IPS-18c (cell line): ENCODE measurements around the gene EGR2.

Source experiments
- H3K4me3 ChIP-seq: 2 replicates; pipeline ENCODE4 v1.7.0; 2013; ENCODE audit warnings: low read depth, mild to moderate bottlenecking, low read length, moderate library complexity; ENCODE audit not compliant: insufficient read depth
- H3K9me3 ChIP-seq: one replicate; pipeline ENCODE4 v1.6.1; 2013; ENCODE audit warnings: mild to moderate bottlenecking, low read length, moderate library complexity; ENCODE audit not compliant: control insufficient read depth, insufficient read depth

EGR2 gene

DNA sequence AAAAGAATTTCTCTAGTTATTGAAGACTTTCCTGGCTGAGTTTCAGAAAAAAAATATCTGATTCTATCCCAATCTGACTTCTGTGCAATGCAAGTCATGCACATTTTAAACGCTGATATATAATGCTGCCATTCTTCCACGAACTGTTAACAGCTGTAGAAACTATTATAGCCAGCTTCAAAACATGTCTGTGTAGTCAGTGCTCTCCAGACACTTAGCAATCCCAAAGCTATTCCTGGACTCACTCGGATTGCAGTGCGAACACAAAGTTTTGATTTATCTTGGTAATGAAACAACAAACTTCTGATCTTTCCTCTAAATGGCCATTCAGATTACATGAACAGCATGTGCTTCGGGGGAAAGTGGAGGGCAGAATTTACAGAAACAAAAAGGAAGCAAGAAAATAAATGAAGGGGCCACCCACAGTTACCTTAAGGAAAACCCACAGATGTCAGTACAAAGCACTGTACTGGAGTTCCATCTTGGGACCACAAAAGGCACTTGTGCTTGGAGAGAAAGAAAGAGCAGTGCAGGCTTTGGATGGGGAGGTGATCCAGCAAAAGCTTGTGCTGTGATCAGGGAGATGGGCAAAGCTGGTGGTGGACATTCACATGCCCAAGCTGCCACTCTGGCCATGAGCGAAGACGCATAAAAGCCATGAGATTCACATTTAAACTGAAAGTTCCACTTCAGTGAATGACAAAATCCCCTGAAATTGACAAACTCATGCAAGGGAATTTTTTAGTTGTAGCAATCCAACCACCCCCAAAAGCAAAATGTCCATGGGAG is 43.8 kb downstream of the EGR2 start:
- Histone ChIP-seq H3K9me3 (no peaks in the 10 kb centered on the region), H3K4me3 (no peak overlapping the region)

DNA sequence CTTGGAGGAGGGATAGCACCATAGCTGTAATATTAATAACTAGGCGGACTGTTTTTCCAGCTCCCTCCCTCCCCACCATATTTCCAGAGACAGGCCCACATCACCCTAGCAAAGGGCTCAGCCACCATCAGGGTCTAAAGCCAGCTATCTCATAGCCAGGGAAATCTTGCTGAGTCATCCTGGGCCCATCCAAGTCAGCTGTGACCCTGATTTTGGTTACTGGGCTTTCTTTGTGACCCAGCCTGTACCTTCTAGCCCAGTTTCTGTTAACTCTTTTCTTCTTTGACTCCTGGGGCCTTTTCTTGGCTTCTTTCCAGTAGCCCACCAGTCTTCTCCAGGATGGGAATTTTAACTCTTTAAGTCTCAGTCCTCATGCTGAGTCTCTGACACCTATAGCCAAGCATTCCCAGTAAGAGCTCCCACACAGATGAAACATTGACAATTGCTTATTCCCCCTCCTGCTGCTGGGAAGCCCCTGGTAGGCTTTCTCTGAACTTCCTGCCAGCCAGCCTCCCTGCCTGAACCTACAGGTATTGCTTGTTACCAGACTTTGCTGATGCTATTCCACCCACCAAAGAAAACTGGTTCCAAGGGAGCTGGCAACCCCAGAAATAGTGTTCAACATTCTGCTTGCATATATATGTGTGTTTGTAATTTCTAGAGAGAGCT is 46.5 kb downstream of the EGR2 start:
- H3K4me3 ChIP-seq, result no peak overlapping the region
- H3K9me3 ChIP-seq, result no peaks in the 10 kb centered on the region

DNA sequence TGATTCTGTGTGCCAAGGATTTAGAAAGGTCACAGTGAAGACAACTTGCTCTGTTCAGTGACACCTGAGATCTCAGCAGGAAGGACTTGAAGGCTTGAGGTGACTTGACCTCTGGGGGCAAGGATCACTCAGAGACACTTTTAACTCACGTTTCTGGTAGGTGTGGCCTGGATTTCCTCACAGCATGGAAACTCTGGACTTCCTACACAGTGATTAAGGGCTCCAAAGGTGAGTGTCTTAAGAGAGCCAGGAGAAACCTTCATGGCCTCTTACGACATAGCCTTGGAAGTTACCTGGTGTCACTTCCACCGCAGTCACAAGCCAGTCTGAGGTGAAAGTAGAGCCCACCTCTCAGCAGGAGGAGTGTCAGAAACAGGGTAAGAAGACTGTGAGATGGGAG is 49.8 kb downstream of the EGR2 start:
- no peak overlapping the region for H3K4me3 ChIP-seq
- H3K9me3 ChIP-seq, result no peaks in the 10 kb centered on the region

DNA sequence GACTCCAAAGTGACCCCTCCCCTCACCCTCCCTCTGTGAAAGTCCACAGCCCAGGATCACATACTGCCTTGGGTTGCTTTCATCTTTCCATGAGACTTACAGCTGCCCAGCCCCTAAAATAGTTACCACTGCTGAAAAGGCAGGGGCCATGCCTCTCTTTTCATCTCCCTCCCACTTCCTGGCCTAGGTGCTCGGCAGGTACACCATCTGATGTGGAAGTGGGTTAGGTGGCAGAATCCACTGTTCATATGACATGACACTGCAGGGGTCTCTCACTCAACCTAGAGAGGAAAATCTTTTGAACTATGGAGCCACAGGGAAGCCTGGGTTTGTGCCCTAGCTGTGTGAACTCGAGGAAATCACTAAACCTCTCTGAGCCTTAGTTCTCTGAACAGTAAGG is 50.4 kb downstream of the EGR2 start:
- Histone ChIP-seq H3K9me3 (no peaks in the 10 kb centered on the region), H3K4me3 (no peak overlapping the region)

DNA sequence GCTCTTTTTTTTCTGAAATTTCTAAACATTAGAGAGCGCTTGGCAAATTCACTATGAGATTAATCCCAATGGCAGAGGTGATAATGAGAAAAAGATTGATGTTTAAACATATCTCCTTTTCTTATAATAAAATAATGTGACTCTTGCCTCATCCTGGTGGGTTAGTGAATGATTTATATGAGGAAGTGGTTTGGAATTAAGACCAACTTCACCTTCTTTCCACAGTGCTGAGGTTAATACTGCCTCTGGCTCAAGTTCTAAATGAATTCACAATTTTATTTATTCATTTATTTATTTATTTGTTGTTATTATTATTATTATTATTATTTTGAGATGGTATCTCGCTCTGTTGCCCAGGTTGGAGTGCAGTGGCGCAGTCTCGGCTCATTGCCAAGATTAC is 52.2 kb downstream of the EGR2 start:
- Histone ChIP-seq H3K9me3 (no peaks in the 10 kb centered on the region), H3K4me3 (no peak overlapping the region)

DNA sequence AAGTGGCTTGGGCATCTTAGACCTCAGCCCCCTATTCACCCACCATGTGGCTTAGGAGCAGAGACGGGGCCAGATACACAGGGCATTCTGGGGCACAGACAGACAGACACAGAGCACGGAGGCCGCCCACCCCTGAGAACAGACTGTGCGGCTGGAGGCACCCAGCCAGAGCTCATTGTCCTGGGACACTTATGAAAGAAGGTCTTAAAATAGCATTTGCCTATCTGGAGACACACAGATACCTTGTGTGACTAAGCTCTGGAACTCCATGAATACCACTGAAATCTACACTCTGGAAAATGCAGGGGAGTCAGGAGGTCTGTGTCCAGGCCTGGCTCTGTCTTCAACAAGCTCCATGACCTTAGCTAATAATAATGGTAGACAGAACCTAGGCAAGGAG is 53.0 kb downstream of the EGR2 start:
- H3K4me3 ChIP-seq, result no peak overlapping the region

More for the DNA sequence above, 53.0 kb downstream of the EGR2 start:
- H3K9me3 ChIP-seq, result no peaks in the 10 kb centered on the region
